ENCODE results near the gene OCRL. TPM values are rescaled to one million over a fixed set of nuclear protein-coding genes. Genes with fewer than 3 reads are reported as not detected.

The OCRL gene
- total RNA-seq, 1 donor from 2014 or later = 36.1 TPM

- Histone ChIP-seq H4K20me1 (ENCODE audit: insufficient read depth, low read length) (no peaks in the 10 kb centered on the region), H3K9me3 (ENCODE audit: insufficient read depth, low read depth, low read length) (no peaks in the 10 kb centered on the region), H3K4me2 (ENCODE audit: low read length) (peak overlapping the region; percentile 62), H3K9ac (ENCODE audit: low read length) (no peak overlapping the region), H3K27ac (ENCODE audit: low read depth, low read length) (peak overlapping the region; percentile 38), H3K4me3 (ENCODE audit: insufficient read depth, low read depth, low read length) (no peak overlapping the region), H3K27me3 (ENCODE audit: insufficient read depth, low read length) (no peaks in the 10 kb centered on the region), H2AFZ (ENCODE audit: low read depth, low read length) (no peak overlapping the region), H3K79me2 (ENCODE audit: insufficient read depth, low read length) (no peaks in the 10 kb centered on the region), H3K36me3 (ENCODE audit: insufficient read depth, low read length) (peaks cover 14% of the 10 kb centered on the region), H3K4me1 (ENCODE audit: insufficient read depth, low read length) (peaks cover 31% of the 10 kb centered on the region)
- Mint-ChIP-seq H3K4me3 (ENCODE audit: unreplicated experiment) (no peak overlapping the region), H3K4me1 (ENCODE audit: low read depth, unreplicated experiment) (peaks cover 25% of the 10 kb centered on the region), H3K27ac (ENCODE audit: unreplicated experiment) (peak overlapping the region; percentile 85), H3K27me3 (ENCODE audit: low read depth, unreplicated experiment) (no peaks in the 10 kb centered on the region), H3K36me3 (ENCODE audit: low read depth, unreplicated experiment) (peaks cover 6% of the 10 kb centered on the region), H3K9me3 (ENCODE audit: unreplicated experiment) (no peaks in the 10 kb centered on the region)
- no peak for TF ChIP-seq EZH2 (IDR thresholded peaks at IDR 0.05; ENCODE audit: insufficient read depth, low read length)
- no peak for TF ChIP-seq CTCF (IDR thresholded peaks at IDR 0.05; ENCODE audit: insufficient read depth, low read depth, low read length)
- no peak for FAIRE-seq
- peak; percentile 29 for DNase-seq (ENCODE audit: low read depth)
These were observed 43.4 kb upstream of the OCRL start for GRCh38 chrX:129496625-129497024.

GRCh38 chrX:129497146-129497843 is 42.8 kb upstream of the OCRL start:
- H3K36me3 ChIP-seq (ENCODE audit: insufficient read depth, low read length) = peaks cover 14% of the 10 kb centered on the region
- H3K4me1 Mint-ChIP-seq (ENCODE audit: low read depth, unreplicated experiment) = peaks cover 25% of the 10 kb centered on the region

More at GRCh38 chrX:129497146-129497843, 42.8 kb upstream of the OCRL start:
- H3K27ac Mint-ChIP-seq (ENCODE audit: unreplicated experiment) = peak overlapping the region; percentile 59
- peak overlapping the region; percentile 48 for H3K4me3 Mint-ChIP-seq (ENCODE audit: unreplicated experiment)
- Histone ChIP-seq H4K20me1 (ENCODE audit: insufficient read depth, low read length) (no peaks in the 10 kb centered on the region), H3K27me3 (ENCODE audit: insufficient read depth, low read length) (no peaks in the 10 kb centered on the region), H3K27ac (ENCODE audit: low read depth, low read length) (peak overlapping the region; percentile 27), H3K9me3 (ENCODE audit: insufficient read depth, low read depth, low read length) (no peaks in the 10 kb centered on the region), H2AFZ (ENCODE audit: low read depth, low read length) (no peak overlapping the region), H3K4me3 (ENCODE audit: insufficient read depth, low read depth, low read length) (no peak overlapping the region), H3K4me1 (ENCODE audit: insufficient read depth, low read length) (peaks cover 31% of the 10 kb centered on the region), H3K4me2 (ENCODE audit: low read length) (peak overlapping the region; percentile 62), H3K79me2 (ENCODE audit: insufficient read depth, low read length) (no peaks in the 10 kb centered on the region), H3K9ac (ENCODE audit: low read length) (no peak overlapping the region)
- H3K36me3 Mint-ChIP-seq (ENCODE audit: low read depth, unreplicated experiment) = peaks cover 7% of the 10 kb centered on the region
- no peak for TF ChIP-seq CTCF (IDR thresholded peaks at IDR 0.05; ENCODE audit: insufficient read depth, low read depth, low read length)
- no peak for TF ChIP-seq EZH2 (IDR thresholded peaks at IDR 0.05; ENCODE audit: insufficient read depth, low read length)
- DNase-seq (ENCODE audit: low read depth) (no peak), FAIRE-seq (peak; percentile 32)
- no peaks in the 10 kb centered on the region for H3K9me3 Mint-ChIP-seq (ENCODE audit: unreplicated experiment)
- no peaks in the 10 kb centered on the region for H3K27me3 Mint-ChIP-seq (ENCODE audit: low read depth, unreplicated experiment)
